Left forelimb (tissue), 1 donor: ENCODE results near the gene AGPAT2.

Source experiments
- DNase-seq: peaks from one replicate; pipeline ENCODE4 v3.0.0-alpha.2; 2018; ENCODE audit warnings: low spot score

AGPAT2 gene

DNA sequence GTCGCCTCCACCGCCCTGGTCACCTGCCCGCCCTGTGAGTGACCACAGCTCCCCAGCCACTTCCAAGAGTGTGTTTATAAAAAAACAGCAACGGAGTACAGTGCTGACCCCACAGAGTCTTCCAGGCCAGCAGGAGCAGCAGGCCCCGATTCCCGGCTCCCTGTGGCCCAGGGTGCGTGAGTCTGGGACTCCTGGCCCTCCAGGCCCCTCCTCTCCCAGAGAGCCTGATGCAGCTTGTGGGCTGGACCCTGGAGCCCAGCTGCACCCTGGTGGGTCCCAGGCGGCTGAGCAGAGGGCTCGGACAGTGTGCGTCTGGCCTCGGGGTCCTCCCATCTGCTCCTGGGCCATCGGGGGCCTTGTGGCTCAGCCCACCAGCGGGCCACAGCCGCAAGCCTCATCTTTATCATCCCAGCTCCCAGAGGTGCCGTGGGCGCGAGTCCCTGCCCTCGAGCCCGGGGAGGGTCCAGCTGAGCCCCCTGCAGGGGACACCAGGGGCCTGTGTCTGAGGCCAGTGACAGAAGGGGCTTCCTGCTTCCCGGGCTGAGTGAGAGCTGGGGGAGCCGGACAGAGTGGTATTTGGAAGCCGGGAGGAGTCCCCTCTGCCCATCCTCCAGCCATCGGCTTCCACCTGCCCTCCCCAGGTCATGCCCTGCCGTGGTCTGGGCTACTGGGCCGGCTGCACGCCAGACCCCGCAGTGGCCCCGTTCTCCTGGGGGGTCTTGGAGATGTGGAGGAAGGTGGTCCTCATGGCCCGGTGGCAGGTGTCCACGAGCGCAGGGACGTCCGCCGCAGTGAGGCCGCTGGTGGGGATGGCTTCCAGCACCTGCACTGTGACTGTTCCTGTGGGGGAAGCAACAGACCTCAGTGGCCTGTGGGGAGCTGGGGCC, 13.9 kb downstream of the AGPAT2 start:
- no peak for DNase-seq

DNA sequence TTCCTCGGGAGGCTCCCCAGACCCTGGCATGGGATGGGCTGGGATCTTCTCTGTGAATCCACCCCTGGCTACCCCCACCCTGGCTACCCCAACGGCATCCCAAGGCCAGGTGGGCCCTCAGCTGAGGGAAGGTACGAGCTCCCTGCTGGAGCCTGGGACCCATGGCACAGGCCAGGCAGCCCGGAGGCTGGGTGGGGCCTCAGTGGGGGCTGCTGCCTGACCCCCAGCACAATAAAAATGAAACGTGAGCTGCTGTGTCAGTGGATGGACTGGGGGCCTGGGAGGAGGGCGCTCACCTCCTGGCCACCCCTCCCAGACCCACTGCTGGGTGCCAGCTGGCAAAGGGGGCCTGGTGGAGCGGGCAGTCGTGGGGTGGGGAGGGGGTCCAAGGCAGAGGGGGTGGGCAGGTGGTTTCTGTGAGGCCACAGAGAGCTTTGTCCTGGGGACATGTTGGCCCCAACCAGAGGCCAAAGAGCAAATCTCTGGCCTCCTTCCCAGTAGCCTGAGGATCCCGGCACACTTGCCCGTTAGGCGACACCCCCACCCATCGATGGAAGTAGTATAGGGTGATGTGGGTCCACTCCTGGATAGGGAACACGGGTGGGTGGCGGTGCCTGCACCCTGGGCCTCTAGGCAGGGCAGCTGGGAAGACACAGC, 14.7 kb downstream of the AGPAT2 start:
- DNase-seq = no peak

DNA sequence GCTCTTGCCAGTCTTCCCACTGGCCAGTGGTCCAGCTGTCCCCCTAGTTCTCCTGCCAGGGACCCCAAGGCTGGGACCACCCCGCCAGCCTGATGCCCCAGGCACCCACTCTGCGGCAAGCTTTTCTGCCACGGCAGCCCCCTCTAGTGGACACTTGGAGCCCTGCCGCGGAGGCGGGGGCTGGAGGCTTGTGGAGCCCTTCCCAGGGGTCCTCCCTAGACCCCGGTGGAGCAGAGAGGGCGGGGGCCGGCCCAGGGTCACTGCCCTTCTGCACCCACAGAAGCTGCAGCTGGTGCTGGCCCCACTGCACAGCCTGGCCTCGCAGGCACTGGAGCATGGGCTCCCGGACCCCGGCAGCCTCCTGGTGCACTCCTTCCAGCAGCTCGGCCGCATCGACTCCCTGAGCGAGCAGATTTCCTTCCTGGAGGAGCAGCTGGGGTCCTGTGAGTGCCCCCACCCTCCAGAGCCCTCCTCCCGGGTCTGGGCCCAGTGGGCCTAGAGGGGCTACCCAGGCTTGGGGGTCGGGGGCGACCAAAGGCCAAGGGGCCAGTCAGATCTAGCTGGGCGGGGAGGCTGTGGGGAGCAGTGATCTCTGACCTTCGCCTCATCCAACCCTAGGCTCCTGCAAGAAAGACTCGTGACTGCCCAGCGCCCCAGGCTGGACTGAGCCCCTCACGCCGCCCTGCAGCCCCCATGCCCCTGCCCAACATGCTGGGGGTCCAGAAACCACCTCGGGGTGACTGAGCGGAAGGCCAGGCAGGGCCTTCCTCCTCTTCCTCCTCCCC, 15.4 kb downstream of the AGPAT2 start:
- no peak for DNase-seq

DNA sequence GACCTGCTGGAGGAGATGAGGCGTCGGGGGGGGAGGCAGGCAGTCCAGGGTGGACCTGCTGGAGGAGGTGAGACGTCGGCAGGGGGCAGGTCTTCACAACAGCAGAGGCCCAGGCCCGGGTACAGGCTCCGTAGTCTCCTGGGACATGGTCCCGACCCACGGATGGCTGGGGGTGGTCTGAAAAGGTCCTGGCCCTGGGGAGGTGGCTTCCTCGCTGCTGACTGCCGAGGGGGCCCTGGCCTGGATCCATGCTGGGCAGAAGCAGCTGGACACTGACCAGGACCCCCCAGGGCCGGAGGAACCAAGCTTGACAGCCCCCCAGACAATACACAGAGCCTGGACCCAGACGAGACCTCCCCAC, 16.0 kb downstream of the AGPAT2 start:
- DNase-seq = no peak

DNA sequence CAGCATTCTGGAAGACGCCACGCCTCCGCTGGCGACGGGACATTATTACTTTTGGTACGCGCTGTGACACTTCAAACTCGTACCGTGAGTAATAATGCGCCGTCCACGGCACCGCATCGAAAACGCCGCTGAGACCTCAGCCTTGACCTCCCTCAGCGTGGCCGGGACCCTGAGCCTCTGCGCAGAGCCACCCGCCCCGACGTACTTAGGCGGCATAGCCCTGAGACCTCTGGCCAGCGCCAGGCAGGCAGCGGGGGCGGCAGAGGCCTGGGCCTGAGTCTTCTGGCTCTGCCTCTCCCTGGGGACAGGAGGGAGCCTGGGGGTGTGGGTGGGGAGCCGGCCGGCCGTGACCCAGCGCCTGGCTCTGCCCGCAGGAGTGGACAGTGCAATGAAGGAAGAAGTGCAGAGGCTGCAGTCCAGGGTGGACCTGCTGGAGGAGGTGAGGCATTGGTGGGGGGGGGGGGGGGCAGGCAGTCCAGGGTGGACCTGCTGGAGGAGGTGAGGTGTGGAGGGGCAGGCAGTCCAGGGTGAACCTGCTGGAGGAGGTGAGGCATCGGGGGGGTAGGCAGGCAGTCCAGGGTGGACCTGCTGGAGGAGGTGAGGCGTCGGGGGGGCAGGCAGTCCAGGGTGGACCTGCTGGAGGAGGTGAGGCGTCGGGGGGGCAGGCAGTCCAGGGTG, 16.5 kb downstream of the AGPAT2 start:
- DNase-seq = no peak

DNA sequence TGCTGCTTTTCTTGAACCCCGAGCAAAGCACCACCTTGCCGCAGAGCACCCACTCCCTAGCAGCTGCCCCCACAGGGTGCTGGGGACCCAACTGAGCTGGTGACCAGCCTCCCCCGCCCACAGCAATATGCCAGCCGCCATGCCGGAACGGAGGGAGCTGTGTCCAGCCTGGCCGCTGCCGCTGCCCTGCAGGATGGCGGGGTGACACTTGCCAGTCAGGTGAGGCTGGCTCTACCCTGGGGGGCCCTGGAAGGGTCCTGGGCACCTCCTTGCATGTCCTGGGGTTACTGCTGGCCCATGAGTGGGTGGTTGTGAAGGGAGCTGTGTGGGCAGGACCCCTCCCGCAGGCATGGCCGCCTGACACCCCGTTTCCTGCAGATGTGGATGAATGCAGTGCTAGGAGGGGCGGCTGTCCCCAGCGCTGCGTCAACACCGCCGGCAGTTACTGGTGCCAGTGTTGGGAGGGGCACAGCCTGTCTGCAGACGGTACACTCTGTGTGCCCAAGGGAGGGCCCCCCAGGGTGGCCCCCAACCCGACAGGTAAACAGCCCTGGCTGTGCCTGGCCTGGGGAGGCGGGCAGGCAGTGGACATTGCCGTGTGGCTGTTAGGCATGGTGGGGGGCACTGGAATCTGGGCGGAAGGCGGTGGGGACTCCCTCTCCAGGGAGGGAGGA, 17.3 kb downstream of the AGPAT2 start:
- DNase-seq = no peak

DNA sequence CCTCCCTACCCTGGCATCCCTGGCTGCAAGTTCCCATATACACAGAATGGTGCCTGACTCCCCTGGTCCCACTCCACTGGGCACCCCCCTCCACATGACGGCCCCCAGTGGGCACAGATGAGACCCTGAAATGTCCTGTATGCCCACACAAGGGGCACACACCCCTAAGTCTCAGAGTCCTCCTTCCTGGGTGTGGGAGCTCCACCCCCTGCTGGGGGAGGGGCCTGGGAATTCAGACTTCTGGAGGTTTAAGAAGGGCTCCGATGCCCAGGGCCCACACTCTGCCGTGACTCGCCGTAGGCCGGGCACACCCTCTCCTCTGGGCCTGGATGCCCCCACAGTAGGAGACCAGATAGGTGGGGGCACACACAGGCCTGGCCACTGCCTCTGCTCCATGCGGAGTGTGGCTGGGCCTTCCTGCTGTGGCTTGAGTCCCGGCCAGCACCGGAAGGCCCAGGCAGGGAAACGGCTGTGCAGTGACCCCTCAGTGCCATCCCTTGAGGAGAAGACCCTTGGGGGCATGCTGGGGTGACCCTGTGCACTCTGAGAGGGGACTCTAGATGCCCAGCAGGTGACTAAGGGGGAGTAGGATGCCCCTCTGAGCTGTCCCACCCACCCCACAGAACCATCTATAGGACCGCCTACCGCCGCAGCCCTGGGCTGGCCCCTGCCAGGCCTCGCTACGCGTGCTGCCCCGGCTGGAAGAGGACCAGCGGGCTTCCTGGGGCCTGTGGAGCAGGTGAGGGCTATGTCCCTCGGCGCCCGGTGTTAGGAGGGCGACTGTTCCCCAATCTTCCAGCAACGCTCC, 18.1 kb downstream of the AGPAT2 start:
- no peak for DNase-seq

DNA sequence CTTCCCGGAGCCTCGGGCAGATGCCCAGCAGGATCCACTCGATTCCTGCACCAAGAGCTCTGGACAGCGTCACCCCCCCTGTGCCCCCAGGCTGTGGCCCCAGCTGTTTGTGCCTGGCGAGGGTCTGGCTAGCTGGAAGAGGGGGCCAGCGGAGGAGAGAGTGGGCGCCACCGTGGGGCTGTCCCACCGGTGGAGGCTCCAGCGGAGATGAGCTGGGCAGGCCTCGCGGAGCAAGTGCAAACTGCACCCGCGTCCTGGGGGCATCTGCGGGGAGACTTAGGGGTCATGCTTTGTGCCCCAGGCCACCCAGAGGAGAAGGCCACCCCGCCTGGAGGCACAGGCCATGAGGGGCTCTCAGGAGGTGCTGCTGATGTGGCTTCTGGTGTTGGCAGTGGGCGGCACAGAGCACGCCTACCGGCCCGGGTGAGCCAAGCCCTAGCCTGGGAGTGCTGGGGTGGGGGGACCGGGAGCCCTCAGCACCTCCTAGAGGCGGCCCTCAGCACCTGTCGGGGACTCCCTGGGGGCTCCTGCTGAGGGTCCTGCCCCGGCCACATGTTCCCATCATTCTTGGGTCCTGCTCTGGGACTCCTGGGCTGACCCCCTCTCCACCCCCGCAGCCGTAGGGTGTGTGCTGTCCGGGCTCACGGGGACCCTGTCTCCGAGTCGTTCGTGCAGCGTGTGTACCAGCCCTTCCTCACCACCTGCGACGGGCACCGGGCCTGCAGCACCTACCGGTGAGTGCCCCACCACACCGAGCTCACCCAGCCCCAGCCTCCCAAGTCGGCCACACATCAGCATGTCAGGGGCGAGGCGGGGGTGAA, 19.1 kb downstream of the AGPAT2 start:
- DNase-seq = no peak

DNA sequence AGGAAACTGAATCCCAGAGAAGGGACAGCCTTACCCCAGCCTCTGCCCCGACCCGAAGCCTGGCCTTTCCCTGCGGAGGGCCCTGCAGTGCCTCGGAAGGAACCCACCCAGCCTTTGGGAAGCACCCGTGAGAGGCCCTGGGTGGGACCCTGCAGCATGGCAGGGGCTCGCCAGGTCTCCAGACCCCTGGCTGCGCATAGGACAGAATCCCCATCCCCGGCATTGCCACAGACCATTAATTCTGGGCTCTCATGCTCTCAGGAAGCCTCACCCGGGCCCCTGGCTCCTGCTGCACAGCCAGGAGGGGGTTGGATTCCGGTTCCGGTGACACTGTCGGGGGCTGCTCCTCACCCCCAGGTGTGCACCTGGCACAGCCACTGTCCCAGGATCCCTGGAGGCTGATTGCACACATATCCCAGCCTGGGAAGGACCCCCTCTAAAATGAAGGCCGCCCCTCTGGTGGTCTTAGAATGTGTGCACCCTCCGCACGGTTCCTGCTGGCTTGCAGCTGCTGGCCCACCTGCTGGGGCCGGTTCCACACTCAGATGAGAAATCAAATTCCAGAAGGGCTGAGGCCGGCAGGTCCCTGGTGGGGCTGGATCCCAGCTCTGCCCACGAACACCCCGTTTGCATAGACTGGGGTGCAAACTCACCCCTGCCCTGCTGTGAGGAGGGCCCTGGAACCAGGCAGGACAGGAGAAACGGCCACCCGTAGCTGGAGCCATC, 19.9 kb downstream of the AGPAT2 start:
- no peak for DNase-seq

DNA sequence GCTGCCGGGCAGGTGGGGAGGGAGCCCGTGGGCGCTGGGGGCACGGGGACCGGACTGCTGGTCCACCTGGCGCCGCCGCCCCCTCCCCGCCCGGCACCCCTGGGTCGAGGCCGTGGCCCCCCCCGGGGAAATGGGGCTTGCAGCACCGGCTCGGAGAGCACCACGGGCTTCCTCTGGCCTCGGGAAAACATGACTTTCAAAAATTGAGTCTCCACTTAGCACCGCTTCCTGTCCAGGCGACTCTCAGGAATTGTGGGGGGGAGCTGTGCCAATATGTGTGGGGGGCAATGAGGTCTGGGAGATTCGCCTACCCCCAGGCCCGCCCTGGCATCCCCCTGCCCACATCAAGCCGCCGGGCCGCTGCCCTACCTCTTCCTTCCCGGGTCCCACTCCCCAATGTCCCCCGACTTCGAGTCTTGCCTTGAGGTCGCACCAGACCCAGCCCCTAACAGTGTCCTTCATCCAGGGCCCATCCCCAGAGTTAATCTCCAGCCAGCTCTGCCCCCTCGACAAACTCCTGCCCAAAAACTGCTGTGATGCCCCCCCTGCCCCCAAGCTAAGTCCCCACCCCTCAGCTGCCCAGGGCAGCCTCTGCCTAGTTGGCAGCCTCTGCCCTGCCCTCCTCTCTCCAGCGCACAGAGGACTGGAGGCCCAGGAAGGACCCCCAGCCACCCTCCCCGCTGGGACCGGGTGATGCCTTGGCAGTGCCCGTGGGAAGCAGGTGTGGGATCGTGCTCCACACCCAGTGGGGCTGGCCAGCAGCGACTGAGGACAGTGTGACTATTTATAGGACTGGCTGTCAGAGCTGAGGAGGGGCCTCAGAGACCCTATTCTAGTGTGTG, 20.7 kb downstream of the AGPAT2 start:
- DNase-seq = no peak

DNA sequence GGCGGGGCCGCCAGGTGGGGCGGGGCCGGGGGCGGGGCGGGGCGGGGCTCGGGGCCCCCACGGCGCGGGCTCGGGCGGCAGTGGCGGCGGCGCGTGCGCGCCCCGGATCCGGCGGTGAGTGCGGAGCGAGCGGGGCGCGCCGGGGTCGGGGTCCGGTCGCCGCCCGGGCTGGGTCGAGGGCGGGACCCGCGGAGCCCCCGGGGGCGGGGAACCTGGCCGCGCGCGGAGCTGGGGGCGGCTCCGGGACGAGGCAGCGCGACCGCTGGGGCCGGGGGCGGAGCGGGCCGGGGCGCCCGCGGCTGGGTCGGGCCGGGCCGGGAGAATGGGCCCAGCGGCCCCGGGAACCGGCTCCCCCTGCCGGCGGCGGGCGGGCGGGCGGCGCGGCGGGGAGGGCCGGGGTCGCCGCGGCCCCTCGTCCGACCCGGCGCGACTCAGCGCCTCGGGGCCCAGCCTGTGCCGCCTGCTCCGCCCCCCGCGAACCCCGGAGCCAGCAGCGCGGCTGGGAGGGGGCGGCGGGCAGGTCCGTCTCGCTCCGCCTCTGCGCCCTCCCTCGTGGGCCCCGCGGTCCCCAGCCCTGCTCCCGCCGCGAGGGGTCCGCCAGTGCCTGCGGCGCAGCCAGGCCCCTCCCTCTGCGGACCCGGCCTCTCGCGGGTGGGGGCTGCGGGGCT, 21.4 kb downstream of the AGPAT2 start:
- no peak for DNase-seq

DNA sequence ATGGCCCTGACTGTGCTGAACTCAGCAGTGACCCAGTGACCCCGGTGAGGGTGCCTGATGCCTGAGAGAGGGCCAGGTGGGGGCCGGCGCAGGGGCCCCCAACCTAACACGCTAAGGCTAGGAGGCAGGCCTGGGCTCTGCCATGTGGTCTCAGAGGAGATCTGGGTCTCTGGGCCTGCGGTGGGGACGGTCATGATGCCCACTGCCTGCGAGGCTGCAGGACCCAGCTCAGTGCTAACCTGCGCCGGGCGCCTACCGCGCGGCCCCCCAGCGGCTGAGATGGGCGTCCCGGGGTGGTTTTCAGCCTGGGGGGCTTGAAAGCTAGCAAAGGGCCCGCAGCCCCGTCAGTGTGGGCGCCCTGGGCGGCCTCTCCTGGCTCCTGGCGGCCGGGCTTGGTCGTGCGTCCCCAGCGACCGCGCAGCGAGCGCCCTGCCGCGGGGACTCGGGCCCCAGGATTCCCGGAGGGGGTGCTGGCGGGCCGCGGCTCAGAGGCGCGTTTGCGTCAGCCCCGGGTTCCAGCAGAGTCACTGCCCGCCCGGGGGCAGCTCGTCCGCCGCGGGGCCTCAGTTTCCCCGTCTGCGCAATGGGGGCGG, 22.1 kb downstream of the AGPAT2 start:
- no peak for DNase-seq

DNA sequence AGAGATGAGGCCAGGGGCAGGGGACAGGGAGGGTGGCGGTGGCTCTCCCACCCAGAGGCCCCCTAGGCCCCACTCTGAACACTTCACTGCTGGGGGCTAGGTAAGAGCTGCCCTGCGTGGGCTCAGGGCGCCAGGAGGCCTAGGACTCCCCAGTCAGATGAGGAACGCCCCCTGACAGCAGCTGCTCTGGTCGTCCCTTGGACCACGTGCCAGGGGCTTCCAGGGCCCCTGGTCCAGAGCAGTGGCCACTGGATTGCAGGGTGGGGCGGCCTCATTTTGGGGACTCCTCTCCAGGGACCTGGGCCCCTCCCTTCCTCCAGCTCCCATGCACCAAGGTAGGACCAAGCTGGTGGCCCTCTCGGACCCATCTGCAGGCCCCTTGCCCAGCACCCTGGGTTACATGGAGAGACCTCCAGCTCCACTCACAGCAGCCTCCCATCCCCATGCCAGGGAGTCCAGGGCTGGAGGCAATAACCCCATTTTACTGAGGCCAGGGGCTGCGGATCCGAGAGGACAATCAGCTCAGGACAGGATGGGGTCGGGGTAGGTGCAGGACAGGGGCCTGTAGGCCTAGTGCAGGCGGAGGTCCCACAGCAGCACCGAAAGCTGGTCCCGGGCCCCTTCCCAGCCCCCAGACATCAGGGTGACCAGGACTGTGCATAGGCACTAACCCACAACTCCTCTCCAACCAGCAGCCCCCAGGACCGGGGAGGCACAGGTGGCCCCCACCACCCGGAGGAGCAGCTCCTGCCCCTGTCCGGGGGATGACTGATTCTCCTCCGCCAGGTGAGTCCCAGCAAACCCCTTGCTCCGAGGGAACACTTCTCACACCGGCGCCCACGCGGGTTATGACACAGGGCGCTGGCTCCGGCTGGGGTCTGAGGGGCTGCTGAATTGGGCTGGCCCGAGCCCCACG, 23.0 kb downstream of the AGPAT2 start:
- DNase-seq = no peak

DNA sequence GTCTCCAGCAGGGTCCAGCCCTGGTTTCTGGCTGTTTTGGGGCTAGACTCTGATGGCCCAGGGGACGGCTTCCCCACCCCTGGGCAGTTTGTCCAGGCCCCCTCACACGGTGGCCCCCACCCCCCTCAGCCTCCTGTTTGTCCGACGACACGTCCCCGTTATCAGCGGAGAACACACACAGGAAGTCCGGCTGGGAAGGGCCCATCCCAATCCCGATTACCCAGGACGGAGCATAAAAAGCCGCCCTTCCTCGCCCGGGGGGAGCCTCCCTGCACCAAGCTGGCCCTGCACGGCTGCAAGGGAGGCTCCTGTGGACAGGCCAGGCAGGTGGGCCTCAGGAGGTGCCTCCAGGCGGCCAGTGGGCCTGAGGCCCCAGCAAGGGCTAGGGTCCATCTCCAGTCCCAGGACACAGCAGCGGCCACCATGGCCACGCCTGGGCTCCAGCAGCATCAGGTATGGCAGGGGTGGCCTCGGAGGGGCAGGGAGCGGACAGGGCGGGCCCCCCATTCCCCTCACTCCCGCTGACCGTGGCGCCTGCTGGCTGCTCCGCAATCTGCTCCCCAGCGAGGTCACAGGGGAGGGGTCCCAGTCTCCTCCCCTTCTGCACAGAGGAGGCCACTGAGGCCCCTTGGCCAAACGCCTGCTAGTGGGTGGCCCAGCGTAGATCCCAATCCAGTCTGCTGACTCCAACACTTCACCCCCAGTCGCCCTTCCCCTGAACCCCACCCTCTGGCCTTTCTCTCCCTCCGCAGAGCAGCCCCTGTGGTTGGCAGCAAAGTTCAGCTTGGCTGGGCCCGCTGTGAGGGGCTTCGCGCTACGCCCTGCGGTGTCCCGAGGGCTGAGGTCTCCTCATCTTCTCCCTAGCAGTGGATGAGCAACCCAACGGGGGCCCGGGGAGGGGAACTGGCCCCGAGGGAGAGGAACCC, 24.3 kb downstream of the AGPAT2 start, which contains the start of gene EGFL7:
TSS of gene EGFL7 (plus strand) at position 261 of the 926 bp plus-strand sequence. CDS start 5,367 bp downstream, outside the sequence.
- no peak for DNase-seq

DNA sequence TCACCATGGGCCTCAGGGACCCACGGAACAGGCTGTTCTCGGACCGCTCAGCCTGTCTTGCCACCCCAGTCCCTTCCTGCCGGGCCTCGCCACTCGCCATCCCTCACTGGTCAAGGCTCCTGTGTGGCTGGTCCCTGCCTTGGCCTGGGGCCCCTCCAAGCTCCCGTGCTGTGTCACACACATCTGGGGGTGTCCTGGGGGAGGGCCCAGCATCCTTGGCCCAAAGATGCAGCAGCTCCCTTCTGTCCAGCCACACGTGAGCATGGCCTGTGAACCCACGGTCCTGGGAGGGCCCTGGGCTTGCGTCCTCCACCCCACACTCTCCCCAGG, 25.0 kb downstream of the AGPAT2 start:
- no peak for DNase-seq
